Heart left ventricle (tissue), 13 donors: ENCODE data around the gene ASB5.

Experiments used
- CTCF ChIP-seq, 12 donors: fragments of 200-600 bp; sonication (generic) in 4 of 12; IDR thresholded peaks; one replicate each; pipeline versions ENCODE4 v1.5.0 to v1.8.0; 2018 to 2022; ENCODE audit warnings: antibody characterized with exemption in 12 of 12, mild to moderate bottlenecking in 5 of 12
- POLR2A ChIP-seq, 2 donors: fragments of 450-650 bp; IDR thresholded peaks; one replicate each; pipeline ENCODE4 v1.6.1; 2017; ENCODE audit warnings: antibody characterized with exemption in 2 of 2, mild to moderate bottlenecking in 2 of 2, moderate library complexity in 2 of 2
- donor health status: ischemic (EF 13 %, LVEDD 7.1; RV severe dilation, severe dysfunction).
- donor health status: DM: no; HTN: yes; CAD: no.
- donor health status: DM: no; HTN: no; CAD: no.
- donor health status: ischemic (EF 25% LVEDD 6.9; RV normal size, moderate dysfunction).
- donor health status: ischemic (EF 25% LVEDD 5.7; RV mildly dilated, moderate dysfunction).
- donor health status: ischemic (EF 35%, LVEDD 5.7; RV mildly dilated, moderate dysfunction).
- donor health status: nonischemic (EF 11% LVEDD 7.7; RV severe dilation, severe dysfunction).
- donor health status: DM: yes; HTN: yes; CAD: no.
- donor health status: PGD.
- donor health status: ischemic (EF 29% LVEDD 5.4; RV normal size, mild dysfunction).
- donor health status: nonischemic (EF 23%, LVEDD 6.1; RV moderate dilation, normal function).

- TF ChIP-seq POLR2A (IDR thresholded peaks at IDR 0.05) (no peak), CTCF (IDR thresholded peaks at IDR 0.05) (no peak)
Measured at GRCh38 chr4:176238157-176238610, 30.8 kb downstream of the ASB5 start.
